Embryonic facial prominence (tissue), 1 donor: ENCODE measurements around the gene CYTH4.
"Not testable (repeated sequence)": the region's sequence is repeated elsewhere in the genome, so short reads cannot be mapped to it uniquely, and the experiment has no call there.

Source experiments
- DNase-seq: peaks from one replicate; pipeline ENCODE4 v3.0.0-alpha.2; 2016; ENCODE audit errors: extremely low spot score

CYTH4 gene, protein sequence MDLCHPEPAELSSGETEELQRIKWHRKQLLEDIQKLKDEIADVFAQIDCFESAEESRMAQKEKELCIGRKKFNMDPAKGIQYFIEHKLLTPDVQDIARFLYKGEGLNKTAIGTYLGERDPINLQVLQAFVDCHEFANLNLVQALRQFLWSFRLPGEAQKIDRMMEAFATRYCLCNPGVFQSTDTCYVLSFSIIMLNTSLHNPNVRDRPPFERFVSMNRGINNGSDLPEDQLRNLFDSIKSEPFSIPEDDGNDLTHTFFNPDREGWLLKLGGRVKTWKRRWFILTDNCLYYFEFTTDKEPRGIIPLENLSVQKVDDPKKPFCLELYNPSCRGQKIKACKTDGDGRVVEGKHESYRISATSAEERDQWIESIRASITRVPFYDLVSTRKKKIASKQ

DNA sequence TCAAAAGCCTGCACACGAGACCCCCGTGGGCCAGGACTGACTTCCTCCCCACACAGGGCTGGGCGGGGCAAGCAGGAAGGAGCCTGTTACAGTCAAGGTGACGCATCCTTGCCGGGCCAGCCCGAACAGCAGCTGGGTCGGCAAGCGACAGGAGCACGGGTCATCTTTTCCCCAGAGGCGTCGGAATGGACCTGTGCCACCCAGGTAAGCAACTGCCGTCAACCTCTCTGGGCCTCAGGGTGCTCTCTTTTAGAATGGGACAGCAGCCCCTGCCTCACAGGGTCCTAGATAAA, at the start of gene CYTH4:
Gene CYTH4 (plus strand): TSS at position 124 of the 293 bp plus-strand sequence. CDS start 62 bp downstream, at position 186.
- DNase-seq, result no peak

DNA sequence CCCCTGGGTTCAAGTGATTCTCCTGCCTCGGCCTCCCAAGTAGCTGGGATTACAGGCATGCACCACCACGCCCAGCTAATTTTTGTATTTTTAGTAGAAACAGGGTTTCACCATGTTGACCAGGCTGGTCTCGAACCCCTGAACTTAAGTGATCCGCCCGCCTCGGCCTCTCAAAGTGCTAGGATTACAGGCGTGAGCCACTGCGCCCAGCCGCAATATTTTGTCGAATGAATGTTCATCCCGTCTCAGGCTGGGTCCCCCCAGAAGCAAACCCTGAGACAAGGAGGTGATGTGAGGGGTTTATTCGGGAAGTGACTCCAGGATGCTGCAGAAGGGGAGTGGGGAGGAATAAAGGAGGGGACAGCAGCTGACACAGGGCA, 48.9 kb upstream of the CYTH4 start:
- not testable (repeated sequence) for DNase-seq

DNA sequence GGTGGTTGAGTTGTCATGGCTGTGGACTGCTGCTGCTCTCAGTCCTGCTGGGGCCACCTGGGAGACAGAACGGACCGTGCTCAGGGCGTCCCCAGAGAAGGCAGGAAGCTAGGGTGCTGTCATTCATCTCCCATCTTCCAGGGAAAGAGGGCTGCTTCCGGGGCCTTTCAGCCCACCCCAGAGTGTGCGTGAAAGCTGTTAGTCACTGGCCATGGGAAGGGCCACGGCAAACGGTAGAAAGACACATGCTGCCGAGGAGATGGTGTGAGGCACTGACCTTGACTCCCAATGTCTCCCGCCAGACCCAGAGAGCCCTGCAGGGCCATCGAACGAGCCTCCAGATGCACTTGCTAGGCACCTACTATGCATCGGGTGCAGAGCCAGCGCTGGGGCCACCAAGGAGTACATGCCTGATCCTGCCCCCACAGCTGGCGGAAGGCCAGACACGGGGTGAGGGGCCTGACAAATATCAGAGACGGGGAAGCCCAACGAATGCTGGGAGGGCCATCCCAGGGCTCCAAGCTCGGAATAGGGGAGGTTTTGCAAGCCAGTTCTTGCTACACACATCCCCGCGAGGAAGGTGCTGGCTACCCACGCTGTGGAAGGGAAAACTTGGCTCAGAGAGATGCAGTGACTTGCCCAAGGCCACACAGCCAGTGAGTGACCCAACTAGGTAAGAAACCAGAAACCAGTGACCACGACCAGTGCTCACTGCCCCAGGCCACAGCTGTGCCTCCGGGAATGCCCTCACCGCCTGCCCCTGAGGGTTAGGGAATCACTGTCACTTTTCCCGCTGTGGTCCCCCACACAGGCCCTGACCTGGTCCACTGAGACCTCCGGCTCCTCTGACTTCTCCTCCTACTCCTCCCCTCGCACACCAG, 48.3 kb upstream of the CYTH4 start:
- DNase-seq, result no peak

DNA sequence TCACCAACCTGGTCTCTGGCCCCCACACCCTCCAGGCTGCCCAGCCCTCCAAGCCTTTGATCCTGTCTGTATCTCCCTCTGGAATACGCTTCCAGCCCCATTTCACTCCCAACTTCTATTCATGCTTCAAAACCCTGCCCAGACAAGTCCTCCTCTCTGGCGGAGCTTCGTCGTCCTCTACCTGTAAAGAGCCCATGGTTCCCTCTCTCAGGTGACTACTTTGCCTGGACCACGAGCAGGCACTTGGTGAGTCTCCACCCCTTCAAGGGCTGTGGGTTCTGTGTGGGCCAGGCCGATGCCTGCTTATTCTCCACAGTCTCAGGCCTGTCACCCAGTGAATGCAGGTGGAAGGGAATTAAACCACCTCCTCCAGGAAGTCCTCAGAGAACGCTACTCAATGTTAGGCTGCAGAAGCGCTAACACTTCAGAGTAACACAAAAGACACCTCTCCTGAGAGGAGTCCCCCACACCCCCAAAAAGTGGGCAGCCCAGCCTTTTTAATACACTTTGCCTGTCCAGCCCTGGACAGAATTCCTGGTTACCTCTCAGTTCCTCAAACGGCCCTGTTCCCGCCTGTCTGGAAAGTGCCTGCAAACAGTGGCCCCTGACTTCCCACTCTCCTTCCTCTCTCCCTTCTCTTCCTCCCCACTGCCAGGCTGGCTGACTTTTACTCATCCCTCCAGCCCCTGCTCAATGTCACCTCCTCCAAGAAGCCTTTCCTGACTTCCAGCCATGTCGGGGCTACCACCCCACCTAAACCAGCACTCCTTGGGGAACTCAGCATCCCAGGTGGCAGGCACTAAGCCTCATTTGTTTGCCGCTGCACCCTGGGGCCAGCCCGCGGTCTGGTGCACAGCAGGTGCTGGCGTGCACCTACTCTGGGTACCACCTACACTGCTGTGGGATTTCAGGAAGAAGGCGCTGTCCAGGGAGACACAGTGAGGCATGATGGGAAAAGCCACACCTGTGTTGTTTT, 47.3 kb upstream of the CYTH4 start:
- DNase-seq, result no peak

DNA sequence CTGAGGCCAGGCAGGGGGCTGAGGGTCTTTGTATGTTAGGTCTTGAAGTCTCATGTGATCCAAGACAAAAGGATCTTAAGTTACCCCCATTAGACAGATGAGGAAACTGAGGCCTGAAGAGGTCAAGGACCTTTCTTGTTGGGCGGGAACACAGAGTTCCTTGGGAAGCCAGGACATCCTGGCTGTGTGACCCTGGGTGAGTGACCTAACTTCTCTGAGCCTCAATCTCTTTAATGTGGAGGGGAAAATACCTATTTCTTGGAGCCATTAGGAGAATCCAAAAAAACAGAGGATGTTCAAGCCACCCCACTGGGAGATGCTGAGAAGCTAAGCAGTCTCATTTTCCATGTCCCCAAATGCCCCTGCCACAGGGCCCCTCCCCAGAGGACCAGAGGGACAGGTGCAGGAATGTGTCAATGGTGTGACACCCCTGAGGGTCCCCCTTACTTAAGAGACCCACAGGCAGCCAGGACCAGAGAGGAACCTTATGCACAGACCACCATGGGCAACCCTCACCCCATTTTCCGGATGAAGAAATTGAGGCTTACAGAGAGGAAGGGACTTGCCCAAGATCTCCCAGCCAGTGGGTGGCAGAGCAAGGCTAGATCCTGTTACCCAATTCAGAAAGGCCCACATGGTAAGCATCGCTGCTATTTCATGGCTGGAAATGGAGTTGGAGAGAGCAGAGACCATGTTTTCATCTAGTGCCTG, 46.3 kb upstream of the CYTH4 start:
- DNase-seq, result no peak

DNA sequence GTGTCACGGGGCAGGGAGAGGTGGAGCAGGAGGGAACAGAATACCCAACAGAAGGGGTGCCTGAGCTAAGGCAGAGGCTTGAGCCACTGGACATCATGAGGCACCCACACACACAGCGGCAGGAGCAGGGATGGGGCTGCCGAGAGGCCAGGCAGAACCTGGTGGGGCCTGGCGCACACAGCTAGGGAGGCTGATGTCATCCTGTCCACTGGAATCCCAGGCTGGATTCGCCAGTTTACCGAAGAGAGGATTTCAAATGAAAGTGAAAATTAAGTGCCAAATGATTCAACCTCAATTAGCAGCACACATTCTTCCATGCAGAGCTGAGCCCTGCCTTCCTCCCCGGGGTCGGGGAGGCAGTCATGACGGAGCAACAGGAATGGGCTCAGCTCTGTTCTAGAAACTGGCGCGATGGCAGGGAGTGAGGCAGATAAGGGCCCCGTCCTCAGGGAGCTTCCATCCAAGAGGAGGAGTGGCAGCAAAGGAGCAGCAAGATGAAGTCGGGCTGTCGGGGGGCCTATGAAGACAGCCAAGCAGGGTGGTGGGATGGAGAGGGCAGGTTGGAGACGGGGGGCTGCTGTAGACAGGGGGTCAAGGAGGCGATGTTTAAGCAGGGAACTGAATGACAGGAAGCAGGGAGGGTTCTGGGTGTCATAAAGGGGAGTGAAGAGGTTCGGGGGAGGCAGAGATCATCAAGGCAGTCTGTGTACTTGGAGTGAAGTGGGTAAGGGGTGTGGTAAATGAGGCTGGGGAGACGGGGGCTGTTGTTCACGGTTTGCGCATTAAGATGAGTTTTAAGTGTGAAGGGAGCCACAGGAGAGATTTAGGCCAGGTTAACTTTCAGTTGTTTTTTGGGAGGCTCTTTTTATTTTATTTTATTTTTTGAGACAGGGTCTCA, 44.7 kb upstream of the CYTH4 start:
- DNase-seq, result no peak

DNA sequence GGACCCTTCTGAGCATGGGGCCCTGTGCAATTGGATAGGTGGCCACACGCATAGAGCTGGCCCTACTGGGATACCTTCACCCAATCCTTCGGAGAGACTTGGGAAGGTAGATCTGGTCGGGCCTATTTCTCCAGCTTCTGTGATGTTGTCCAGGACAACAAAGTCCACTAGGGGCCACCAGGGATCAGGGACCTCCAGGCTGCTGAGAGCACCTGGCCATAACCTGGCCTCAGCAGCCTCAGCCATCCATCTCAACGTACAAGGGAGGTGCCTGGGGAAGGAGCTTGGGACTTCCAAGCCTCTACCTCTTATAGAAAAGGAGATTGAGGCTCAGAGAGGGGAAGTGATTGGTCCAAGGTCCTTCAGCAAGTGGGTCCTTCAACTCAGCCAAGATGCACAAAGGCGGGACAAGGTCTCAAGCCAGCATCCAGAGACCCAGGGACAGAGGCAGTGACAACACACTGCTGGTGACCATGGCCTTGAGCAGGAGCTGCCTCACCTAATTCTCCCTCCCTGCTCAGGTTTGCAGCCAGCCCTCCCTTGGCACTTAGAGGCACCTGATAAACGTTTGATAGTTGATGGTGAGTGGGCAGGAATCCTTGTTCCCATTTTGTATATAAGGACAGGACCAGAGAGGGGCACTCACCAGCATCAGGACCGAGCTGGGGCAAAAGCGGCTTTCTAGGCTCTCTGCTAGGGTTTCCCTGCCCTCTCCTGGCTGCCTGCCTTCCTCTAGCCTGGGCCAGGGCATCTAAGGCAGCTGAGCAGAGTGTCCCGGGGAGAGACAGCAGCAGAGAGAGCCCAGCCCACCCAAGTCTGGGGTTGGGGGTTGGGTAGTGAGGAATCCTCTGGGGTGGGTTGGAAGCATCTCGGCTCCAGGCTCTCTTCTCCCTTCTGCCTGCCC, 42.7 kb upstream of the CYTH4 start:
- DNase-seq, result no peak

DNA sequence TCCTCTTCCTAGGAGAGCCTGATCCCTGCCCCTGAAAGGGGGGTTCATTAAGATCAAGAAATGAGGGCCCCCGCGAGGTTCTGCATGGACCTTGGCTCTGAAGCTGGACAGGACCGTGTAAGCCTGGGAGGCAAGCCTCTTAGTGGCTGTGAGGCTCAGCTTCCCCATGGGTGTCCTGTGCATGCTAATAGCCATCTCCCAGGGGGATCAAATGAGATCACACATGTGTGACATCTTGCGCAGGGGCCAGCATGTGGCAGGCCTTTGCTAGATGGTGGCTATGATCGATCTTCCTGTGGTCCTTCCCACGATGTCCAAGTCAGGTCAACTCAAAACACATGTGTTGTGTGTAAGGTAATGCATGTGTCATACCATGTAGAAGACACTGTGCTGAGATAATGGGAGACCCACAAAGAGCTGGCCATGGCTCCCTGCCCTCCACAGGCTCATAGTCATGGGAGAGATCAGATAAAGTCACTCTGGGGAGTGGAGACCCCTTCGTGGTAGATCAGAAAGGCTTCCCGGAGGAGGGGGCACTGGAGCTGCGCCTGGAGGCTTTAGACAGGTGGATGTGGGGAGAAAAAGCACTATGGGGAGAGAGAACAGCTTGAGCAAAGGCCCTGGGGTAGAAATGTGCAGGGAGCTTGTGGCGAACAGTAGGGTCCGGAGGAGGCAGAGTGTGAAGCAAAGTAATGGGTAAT, 41.9 kb upstream of the CYTH4 start:
- no peak for DNase-seq

DNA sequence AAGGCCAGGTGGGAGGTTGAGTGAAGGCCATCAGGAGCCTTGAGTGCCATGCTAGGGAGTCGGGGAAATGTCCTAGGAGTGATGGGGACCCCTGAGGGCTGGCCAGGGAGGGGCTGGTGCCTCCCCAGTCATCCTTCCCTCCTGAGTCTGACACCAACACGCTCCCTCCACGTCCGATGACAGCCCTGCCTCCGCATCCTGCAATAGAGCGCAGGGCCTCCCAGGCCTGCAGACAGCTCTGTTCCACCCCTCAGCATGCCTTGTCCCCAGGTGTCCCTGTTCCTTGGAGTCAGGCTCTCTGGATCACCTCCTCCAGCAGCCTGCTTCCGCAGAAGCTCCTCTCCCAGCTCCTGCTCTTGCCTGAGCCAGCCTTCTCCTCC, 41.4 kb upstream of the CYTH4 start:
- DNase-seq, result no peak

DNA sequence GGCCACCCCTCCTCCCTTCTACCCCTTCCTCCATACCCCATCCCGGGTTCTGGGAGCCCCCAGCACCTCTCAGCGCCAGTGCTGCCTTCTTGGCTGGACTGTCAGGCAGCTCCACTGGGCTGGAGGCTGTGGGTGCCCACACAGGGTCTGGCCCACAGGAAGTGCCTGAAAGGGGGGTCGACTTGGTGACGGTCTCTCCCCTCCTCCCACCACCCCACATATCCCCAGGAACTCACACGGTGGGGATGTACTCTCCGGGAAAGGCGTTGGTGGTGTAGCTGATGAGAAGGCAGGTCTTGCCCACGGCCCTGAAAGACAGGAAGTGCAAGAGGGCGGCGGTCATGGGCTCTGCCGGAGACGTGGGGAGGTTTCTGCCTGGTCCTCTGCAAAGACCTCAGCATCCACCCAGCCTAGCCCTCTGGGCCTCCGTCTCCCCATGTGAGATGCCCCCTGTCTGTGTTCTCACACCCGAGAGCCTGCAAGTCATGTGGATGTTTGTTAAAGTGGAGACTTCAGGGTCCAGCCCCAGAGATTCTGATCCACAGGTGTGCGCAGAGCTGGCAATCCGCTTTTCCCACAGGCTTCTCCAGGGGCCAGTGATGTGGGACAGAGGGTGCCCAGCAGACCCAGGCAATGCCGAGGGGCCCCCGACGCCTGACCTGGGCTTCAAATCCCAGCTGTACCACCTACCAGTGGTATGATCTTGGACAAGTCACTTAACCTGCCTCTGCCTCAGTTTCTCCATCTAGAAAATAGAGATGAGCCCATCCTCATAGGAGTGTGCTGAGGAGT, 40.8 kb upstream of the CYTH4 start:
- no peak for DNase-seq

DNA sequence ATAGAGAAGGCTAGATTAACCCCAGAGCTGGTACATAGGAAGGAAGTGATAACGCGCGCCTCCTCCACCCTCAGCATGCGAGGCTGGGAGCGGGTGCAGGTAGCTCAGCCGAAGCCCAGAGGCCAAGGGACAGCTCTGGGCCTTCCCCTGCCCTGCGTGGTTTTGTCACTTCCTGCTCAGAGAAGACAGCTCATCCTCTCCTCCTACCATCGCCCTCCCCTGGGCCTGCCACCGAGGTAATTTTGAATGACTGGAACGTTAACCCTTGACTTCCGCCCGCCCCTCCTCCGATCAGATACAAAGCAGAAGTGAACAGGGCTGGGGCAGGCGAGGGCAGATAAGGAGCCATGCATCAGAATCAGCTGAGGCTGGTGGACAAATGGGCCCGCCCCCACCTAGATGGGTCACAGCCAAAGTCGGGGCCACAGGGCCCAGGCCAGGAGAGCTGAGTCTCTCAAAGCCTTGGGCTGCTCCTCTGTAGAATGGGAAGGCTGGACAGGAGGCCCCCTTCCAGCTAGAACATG, 39.9 kb upstream of the CYTH4 start:
- DNase-seq, result no peak

DNA sequence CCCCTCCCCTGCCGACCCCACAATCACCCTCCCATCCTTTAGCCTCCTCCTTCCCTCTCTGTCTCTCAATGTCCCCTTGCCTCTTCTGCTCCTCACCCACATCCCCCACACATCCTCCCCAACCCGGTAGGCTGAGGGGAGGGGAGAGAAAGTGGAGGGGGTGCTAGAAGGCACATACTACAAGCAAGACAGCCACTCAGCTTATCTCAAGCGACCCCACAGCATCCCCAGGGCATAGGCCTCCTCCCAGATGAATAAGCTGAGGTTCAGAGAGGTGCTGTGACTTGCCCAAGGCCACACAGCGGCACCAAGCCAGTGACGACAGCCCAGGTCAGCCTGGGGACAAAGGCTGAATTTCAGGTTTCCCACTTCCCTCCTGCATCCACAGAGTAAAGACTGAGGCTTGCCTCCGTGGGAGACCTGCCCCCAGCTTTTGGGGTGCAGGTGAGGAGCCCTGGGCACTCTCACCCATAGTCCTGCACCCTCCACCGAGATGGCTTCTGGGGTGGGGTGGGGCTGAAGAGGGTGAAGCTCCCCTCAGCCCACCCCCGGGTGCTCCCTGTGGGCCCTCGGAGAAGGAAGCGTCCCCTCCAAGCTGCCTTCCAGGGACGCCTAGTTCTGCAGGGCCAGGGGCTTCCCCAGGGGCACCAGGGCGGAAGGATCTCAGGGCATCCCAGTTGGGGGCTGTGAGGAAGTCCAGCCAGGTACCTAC, 38.8 kb upstream of the CYTH4 start:
- no peak for DNase-seq

DNA sequence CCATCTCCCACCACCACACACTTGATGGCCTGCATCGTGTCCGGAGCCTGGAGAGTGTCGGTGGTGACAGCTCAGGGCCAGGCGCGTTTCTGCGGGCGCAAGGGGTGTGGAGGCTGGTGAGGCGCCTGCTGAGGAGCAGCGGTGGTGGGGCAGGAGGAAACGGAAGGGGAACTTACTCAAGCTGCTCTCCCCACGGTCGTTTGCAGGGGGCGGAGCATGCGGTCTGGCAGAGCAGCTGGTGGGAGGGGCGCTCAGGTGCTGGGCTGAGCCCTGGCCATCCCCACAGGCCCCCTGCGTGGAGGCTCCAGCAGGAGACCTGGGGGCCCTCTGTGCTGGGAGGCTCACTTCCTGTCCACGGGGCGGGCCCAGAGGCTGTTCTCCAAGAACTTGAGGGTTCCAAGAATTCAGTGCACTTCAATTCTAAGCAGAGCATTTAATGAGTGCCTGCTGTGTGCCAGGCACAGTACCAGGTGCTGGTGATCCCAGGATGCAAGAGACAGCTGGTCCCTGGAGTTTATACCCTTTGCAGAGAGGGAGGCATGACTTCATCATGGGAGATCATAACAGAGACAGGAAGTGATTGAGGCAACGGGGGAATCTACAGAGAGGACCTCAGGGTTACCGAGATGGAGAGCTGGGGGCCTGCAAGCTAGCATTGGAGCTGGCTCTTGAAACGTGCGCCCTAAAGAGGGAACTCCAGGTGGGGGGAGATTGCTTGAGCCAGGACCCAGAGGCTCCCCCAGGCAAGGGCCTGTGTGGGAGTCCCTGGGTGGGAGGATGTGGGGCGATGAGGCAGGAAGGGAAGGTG, 38.0 kb upstream of the CYTH4 start, which contains the start of gene RAC2:
Gene RAC2 (minus strand): TSS at position 156 of the 808 bp plus-strand sequence. CDS start 121 bp downstream, at position 35.
- no peak for DNase-seq

DNA sequence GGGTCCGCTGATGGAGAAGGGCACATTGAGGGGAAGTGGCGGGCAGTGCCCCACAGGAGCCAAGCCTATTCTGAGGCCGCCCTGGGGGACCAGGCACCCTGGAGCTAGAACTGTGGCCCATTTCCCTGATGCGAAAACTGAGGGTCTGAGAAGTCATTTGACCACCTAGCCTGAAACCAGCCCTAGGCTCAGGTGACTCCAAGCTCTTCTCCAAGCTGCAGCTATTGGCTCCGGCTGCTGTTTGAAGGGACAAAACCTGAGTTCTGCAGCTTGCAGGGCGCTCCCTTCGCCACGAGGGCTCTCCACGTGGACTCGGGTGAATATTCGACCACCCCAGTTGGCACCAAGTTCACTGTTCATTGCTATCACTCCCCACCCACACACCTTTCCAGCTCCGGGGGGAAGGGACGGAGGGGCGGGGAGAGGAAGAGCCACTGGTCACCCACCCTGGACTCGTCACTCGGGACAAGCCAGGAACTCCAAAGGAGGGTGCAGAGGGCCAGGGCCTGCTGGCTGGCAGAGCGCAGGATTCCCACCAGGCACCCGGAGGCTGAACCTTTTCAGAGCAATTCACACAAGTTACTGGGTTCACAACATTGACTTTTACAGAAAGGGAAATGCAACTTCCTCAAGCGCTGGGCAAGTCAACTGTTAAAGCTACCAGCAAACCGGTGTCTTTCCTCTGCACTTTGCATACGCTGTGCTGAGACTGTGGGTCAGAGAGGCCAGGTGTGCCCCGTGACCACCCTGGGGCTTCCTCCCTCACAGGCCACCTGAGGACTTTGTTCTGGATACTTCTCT, 37.2 kb upstream of the CYTH4 start:
- no peak for DNase-seq

DNA sequence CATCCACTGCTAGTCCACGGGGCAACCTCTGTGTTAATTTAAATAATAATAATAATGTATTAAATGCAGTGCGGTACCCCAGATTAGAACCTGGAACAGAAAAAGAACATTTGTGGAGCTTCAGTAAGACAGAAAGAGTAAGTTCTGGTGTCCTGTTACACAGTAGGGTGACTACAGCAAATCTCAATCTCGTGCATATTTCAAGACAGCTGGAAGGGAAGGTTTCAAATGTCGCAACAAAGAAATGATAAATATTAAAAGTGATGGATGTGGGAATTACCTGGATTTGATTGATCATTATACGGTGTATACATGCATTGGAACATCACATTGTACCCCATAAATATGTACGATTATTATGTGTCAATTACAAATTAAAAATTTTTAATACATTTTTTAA, 36.6 kb upstream of the CYTH4 start:
- no peak for DNase-seq
